SJCRH30 (cell line): ENCODE results near the gene TRIM38. TPM values are rescaled to one million over a fixed set of nuclear protein-coding genes. Genes with fewer than 3 reads are reported as not detected.

Experiments used
- DNase-seq, 2 experiments: peaks; one replicate each; pipeline ENCODE4 v3.0.0-alpha.2; 2015 to 2020
- H3K27ac ChIP-seq: fragments of 250-450 bp; sonication (Bioruptor Pico); 2 replicates; pipeline ENCODE4 v1.5.1; 2020; ENCODE audit warnings: mild to moderate bottlenecking, moderate library complexity
- H3K27me3 ChIP-seq: fragments of 250-450 bp; sonication (Bioruptor Pico); 2 replicates; pipeline ENCODE4 v1.5.1; 2020; ENCODE audit warnings: mild to moderate bottlenecking, moderate library complexity
- H3K36me3 ChIP-seq: fragments of 250-450 bp; sonication (Bioruptor Pico); 2 replicates; pipeline ENCODE4 v1.5.1; 2020; ENCODE audit warnings: mild to moderate bottlenecking, moderate library complexity
- H3K4me1 ChIP-seq: fragments of 250-450 bp; sonication (Bioruptor Pico); 2 replicates; pipeline ENCODE4 v1.5.1; 2020; ENCODE audit warnings: mild to moderate bottlenecking, moderate library complexity
- H3K4me3 ChIP-seq: fragments of 250-450 bp; sonication (Bioruptor Pico); 2 replicates; pipeline ENCODE4 v1.5.1; 2020; ENCODE audit warnings: mild to moderate bottlenecking, moderate library complexity
- H3K9me3 ChIP-seq: fragments of 250-450 bp; sonication (Bioruptor Pico); replicated peaks from 2 replicates; pipeline ENCODE4 v1.5.1; 2020; ENCODE audit warnings: mild to moderate bottlenecking, moderate library complexity
- total RNA-seq: library from RNA; depleted of rRNA; stranded (reverse); fragments of >200 nt; shearing (Covaris generic); gene quantifications from 2 replicates; pipeline ENCODE4 v1.2.3, GENCODE V29; 2014; rRNA removed

The TRIM38 gene
- total RNA-seq, 1 experiment from 2014 or later, result 3.2 TPM

- no peaks in the 10 kb centered on the region for H3K36me3 ChIP-seq
- no peak overlapping the region for H3K4me3 ChIP-seq
- no peak for DNase-seq
Measured at GRCh38 chr6:26028746-26029569, 66.4 kb downstream of the TRIM38 start.

GRCh38 chr6:26029570-26029856 lies 66.9 kb downstream of the TRIM38 start:
- Histone ChIP-seq H3K9me3 (no peaks in the 10 kb centered on the region), H3K4me1 (no peaks in the 10 kb centered on the region), H3K27ac (no peak overlapping the region; the same call in 1 of the 2 replicates), H3K36me3 (no peaks in the 10 kb centered on the region), H3K27me3 (no peaks in the 10 kb centered on the region), H3K4me3 (no peak overlapping the region)
- no peak for DNase-seq

More at GRCh38 chr6:26028746-26029569, 66.4 kb downstream of the TRIM38 start:
- Histone ChIP-seq H3K27me3 (no peaks in the 10 kb centered on the region), H3K27ac (peak overlapping the region; percentile 9; the same call in 1 of the 2 replicates), H3K9me3 (no peaks in the 10 kb centered on the region), H3K4me1 (no peaks in the 10 kb centered on the region)

DNA sequence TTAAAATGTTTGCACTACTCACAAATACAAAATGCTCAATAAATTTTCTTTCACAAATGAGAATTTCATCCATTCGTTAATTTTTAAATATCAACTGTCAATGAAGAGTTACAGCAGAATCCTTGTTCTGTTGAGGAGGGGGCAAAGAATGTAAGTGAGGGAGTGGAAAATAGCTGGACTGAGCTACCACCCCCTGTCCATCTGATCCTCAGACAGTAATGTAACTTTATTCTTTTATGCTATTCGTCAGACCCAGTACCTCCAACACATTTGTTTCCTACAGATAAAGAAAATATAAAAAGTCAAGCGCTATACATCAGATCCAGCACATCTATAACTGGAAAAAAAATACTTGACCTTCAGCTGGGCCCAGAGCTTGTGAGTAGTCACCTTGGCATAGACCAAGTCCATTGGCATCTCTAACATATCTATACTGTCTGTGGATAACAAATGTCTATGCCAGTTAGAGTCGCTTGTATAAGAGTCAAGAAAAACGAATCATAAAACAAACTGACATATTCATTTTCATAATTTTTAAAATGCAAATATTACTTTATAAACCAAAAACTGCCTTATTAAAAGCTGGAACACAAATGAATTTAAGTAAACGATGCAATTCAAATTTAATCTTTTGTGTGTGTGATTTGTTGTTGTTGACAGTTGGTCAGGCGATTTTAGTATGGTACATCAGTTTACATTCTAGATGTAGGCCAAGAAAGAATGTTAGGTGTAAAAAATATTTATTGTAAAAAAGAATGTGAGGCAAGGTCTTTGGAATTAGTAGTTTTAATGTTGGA lies 67.5 kb downstream of the TRIM38 start:
- no peaks in the 10 kb centered on the region for H3K4me1 ChIP-seq
- H3K9me3 ChIP-seq, result no peaks in the 10 kb centered on the region
- peak overlapping the region; percentile 14; the same call in 1 of the 2 replicates for H3K27ac ChIP-seq
- H3K36me3 ChIP-seq, result no peaks in the 10 kb centered on the region
- peak overlapping the region; percentile 64 for H3K4me3 ChIP-seq
- DNase-seq, result no peak
- no peaks in the 10 kb centered on the region for H3K27me3 ChIP-seq

DNA sequence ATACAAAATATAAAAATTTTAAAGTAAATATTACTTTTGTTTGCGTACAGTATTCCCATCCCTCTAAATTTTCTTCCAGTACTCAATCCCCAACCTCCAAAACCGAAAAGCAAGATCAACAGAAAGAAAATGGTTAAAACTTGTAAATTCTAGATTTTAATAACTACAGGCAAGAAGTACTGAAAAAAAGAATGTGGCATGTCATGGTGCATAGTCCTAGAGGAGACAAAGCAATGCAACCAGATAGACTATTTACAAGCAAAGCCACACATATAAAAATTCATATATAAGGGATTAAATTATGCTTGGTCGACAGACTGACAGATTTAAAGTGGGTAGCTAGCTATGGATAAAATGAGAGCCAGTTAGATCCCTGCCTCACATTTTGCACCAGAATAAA lies 68.1 kb downstream of the TRIM38 start:
- Histone ChIP-seq H3K4me1 (no peaks in the 10 kb centered on the region), H3K36me3 (no peaks in the 10 kb centered on the region), H3K27ac (peak overlapping the region; percentile 14), H3K9me3 (no peaks in the 10 kb centered on the region), H3K27me3 (no peaks in the 10 kb centered on the region), H3K4me3 (peak overlapping the region; percentile 64)
- DNase-seq, result no peak

- DNase-seq, result no peak
- H3K27me3 ChIP-seq, result no peaks in the 10 kb centered on the region
- H3K9me3 ChIP-seq, result no peaks in the 10 kb centered on the region
- no peaks in the 10 kb centered on the region for H3K4me1 ChIP-seq
- H3K27ac ChIP-seq, result peak overlapping the region; percentile 92
- peak overlapping the region; percentile 64 for H3K4me3 ChIP-seq
- no peaks in the 10 kb centered on the region for H3K36me3 ChIP-seq
Measured at GRCh38 chr6:26031151-26031594, 68.6 kb downstream of the TRIM38 start.

DNA sequence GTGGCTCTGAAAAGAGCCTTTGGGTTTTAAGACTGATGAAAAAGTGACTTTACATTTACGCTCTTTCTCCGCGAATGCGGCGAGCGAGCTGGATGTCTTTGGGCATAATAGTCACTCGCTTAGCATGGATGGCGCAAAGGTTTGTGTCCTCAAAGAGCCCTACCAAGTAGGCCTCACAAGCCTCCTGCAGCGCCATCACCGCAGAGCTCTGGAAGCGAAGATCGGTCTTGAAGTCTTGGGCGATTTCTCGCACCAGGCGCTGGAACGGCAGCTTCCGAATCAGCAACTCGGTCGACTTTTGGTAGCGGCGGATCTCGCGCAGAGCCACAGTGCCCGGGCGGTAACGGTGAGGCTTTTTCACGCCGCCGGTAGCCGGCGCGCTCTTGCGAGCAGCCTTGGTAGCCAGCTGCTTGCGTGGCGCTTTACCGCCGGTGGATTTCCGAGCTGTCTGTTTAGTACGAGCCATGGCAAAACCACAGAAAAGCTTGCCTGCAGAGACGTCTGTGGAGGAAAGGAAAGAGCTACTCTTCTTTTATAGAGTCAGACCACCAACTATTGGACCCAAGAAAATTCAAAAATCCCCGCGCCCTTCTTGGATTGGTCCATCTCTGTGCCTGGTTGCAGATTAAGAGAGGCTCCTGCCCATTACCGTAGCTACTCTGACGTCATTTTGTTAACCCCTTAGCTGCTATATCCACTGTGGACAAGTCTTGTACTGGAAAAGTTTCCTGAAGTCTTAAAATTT lies 69.2 kb downstream of the TRIM38 start:
- H3K9me3 ChIP-seq, result no peaks in the 10 kb centered on the region
- H3K27me3 ChIP-seq, result no peaks in the 10 kb centered on the region
- H3K27ac ChIP-seq, result peak overlapping the region; percentile 92
- H3K36me3 ChIP-seq, result no peaks in the 10 kb centered on the region
- H3K4me3 ChIP-seq, result peak overlapping the region; percentile 64
- H3K4me1 ChIP-seq, result no peaks in the 10 kb centered on the region
- DNase-seq, result peak; percentile 94 to 98

- Histone ChIP-seq H3K36me3 (no peaks in the 10 kb centered on the region), H3K4me3 (peak overlapping the region; percentile 64), H3K4me1 (no peaks in the 10 kb centered on the region), H3K9me3 (no peaks in the 10 kb centered on the region), H3K27ac (peak overlapping the region; percentile 92), H3K27me3 (no peaks in the 10 kb centered on the region)
- DNase-seq, result peak; percentile 42 to 74
Measured at GRCh38 chr6:26032340-26033084, 69.9 kb downstream of the TRIM38 start.

- Histone ChIP-seq H3K4me1 (no peaks in the 10 kb centered on the region), H3K4me3 (peak overlapping the region; percentile 64), H3K27ac (peak overlapping the region; percentile 92), H3K36me3 (no peaks in the 10 kb centered on the region), H3K27me3 (no peaks in the 10 kb centered on the region), H3K9me3 (no peaks in the 10 kb centered on the region)
- peak; percentile 68 to 89 for DNase-seq
Measured at GRCh38 chr6:26033085-26033940, 70.7 kb downstream of the TRIM38 start.

DNA sequence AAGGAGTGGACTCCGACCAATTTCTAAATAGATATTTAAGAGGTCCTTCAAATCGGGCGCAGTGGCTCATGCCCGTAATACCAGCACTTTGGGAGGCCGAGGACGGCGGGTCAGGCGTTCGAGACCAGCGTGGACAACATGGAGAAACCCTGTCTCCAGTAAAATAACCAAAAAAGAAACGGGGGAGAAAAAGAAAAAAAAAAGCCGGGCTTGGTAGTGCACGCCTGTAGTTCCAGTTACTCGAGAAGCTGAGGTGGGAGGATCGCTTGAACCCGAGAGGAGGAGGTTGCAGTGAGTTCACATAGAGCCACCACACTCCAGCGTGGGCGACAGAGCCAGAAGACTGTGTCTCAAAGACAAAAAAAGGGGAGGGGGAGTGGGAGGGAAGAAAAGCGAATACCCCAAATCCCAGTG lies 71.3 kb downstream of the TRIM38 start:
- Histone ChIP-seq H3K27me3 (no peaks in the 10 kb centered on the region), H3K36me3 (no peaks in the 10 kb centered on the region), H3K4me1 (no peaks in the 10 kb centered on the region), H3K9me3 (no peaks in the 10 kb centered on the region), H3K4me3 (no peak overlapping the region), H3K27ac (peak overlapping the region; percentile 92)
- DNase-seq, result no peak

- Histone ChIP-seq H3K4me3 (no peak overlapping the region), H3K36me3 (no peaks in the 10 kb centered on the region), H3K9me3 (no peaks in the 10 kb centered on the region), H3K4me1 (no peaks in the 10 kb centered on the region), H3K27ac (no peak overlapping the region), H3K27me3 (no peaks in the 10 kb centered on the region)
- no peak for DNase-seq
Measured at GRCh38 chr6:26034905-26035304, 72.3 kb downstream of the TRIM38 start.

Other genes with a start within 250 kb of the TRIM38 start
- not detected in 2 replicates for gene SLC17A4, start 208.1 kb upstream of the TRIM38 start, total RNA-seq
- gene SLC17A1, start 130.8 kb upstream of the TRIM38 start, total RNA-seq, result not detected in 2 replicates
- not detected in 2 replicates for gene SLC17A3, start 88.6 kb upstream of the TRIM38 start, total RNA-seq
- gene SLC17A2, start 32.1 kb upstream of the TRIM38 start, total RNA-seq, result not detected in 2 replicates
- 0.33 and 0.67 TPM in 2 replicates for gene HFE, start 124.6 kb downstream of the TRIM38 start, total RNA-seq